ENCODE results near the gene NSUN7. TPM values are rescaled to one million over a fixed set of nuclear protein-coding genes. Genes with fewer than 3 reads are reported as not detected.
A peak's percentile ranks its signal among the peaks of the same experiment; 100 is the strongest.

The NSUN7 gene
- total RNA-seq, 6 experiments from 2014 or later, result 0.18 to 0.61 (median 0.36) TPM

- Histone ChIP-seq H3K36me3 (no peaks in the 10 kb centered on the region), H3K4me3 (no peak overlapping the region), H3K4me1 (peaks cover 0 to 2% (median 0%) of the 10 kb centered on the region in 4 donors), H3K27ac (no peak overlapping the region), H3K27me3 (no peaks in the 10 kb centered on the region), H3K9me3 (no peaks in the 10 kb centered on the region)
- no peak for ATAC-seq
- DNase-seq, result no peak
- no peak for TF ChIP-seq CTCF (IDR thresholded peaks at IDR 0.05)
- no peak for TF ChIP-seq POLR2A (IDR thresholded peaks at IDR 0.05)
- WGBS (ENCODE audit: insufficient coverage, low coverage, low lambda C conversion rate, missing lambda C conversion rate), result 83% methylated on average over 6 of the region's 6 CpGs
- intact Hi-C loops (cut with DNase I), result loop anchor here in 1 of 2 donors (10.0 kb wide), 1 partner anchor 149 kb away; no protein-coding TSS in a partner anchor
Measured at GRCh38 chr4:40745285-40745984, 4.3 kb upstream of the NSUN7 start.

- TF ChIP-seq CTCF (IDR thresholded peaks at IDR 0.05), result no peak
- TF ChIP-seq POLR2A (IDR thresholded peaks at IDR 0.05), result no peak
- no peak for ATAC-seq
- Histone ChIP-seq H3K4me3 (no peak overlapping the region), H3K9me3 (no peaks in the 10 kb centered on the region), H3K27me3 (no peaks in the 10 kb centered on the region), H3K36me3 (no peaks in the 10 kb centered on the region), H3K27ac (no peak overlapping the region), H3K4me1 (peaks cover 0 to 2% (median 0%) of the 10 kb centered on the region in 4 donors)
- intact Hi-C loops (cut with DNase I), result loop anchor here in 1 of 2 donors (10.0 kb wide), 1 partner anchor 147 kb away; no protein-coding TSS in a partner anchor
- 89% methylated on average over 2 of the region's 2 CpGs for WGBS (ENCODE audit: insufficient coverage, low coverage, low lambda C conversion rate, missing lambda C conversion rate)
- DNase-seq, result no peak
Measured at GRCh38 chr4:40747207-40747835, 2.4 kb upstream of the NSUN7 start.

- ATAC-seq, result peak; percentile 18 to 41 (median 34)
Measured at GRCh38 chr4:40750461-40751258, 905 bp downstream of the NSUN7 start.

More at GRCh38 chr4:40750461-40751258, 905 bp downstream of the NSUN7 start:
- Histone ChIP-seq H3K4me3 (peak overlapping the region; percentile 42 to 53 (median 47)), H3K27ac (no peak overlapping the region), H3K9me3 (no peaks in the 10 kb centered on the region), H3K4me1 (peaks cover 0 to 2% (median 0%) of the 10 kb centered on the region in 4 donors), H3K27me3 (no peaks in the 10 kb centered on the region), H3K36me3 (no peaks in the 10 kb centered on the region)
- TF ChIP-seq CTCF (IDR thresholded peaks at IDR 0.05) (no peak), POLR2A (IDR thresholded peaks at IDR 0.05) (no peak)
- intact Hi-C loops (cut with DNase I), result no loop called here
- WGBS (ENCODE audit: insufficient coverage, low coverage, low lambda C conversion rate, missing lambda C conversion rate), result 26% methylated on average over 25 of the region's 30 CpGs
- DNase-seq, result no peak
